Measurements from ENCODE around the gene SLX4IP.
"Not testable (repeated sequence)": the region's sequence is repeated elsewhere in the genome, so short reads cannot be mapped to it uniquely, and the experiment has no call there.

The SLX4IP gene

DNA sequence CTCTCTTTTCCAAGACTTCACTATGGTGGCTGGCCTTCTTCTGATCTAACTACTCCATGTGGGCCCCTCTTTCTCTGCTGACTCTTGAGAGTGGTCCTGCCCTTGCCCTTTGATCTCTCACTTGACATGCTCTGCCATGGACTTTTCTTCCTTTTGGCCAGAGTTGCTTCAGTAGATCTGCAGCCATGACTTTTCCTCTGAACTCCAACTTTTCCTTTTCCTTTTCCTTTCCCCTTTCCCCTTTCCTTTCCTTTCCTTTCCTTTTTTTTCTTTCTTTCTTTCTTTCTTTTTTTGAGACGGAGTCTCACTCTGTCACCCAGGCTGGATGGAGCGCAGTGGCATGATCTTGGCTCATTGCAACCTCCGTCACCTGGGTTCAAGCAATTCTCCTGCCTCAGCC lies 150.2 kb downstream of the SLX4IP start:
- intact Hi-C loops (cut with DNase I; ENCODE audit: low total_unique reads): no loop called here
- DNase-seq: no peak
- H3K27me3 ChIP-seq: no peaks in the 10 kb centered on the region
- no peak overlapping the region for H3K4me3 ChIP-seq
- no peaks in the 10 kb centered on the region for H3K9me3 ChIP-seq
- no peak for TF ChIP-seq CTCF (IDR thresholded peaks at IDR 0.05)
- H3K36me3 ChIP-seq: no peaks in the 10 kb centered on the region
- H3K27ac ChIP-seq: peak overlapping the region in 1 of 2 donors; percentile 5
- H3K4me1 ChIP-seq: peaks cover 0 to 68% (median 10%) of the 10 kb centered on the region in 4 donors

- intact Hi-C loops (cut with DNase I; ENCODE audit: low total_unique reads): no loop called here
- TF ChIP-seq CTCF (IDR thresholded peaks at IDR 0.05): no peak
- DNase-seq: no peak
- no peaks in the 10 kb centered on the region for H3K36me3 ChIP-seq
- H3K4me3 ChIP-seq: no peak overlapping the region
- peak overlapping the region; percentile 8 to 79 for H3K27ac ChIP-seq
- H3K4me1 ChIP-seq: peaks cover 0 to 77% (median 14%) of the 10 kb centered on the region in 4 donors
- H3K27me3 ChIP-seq: no peaks in the 10 kb centered on the region
- no peaks in the 10 kb centered on the region for H3K9me3 ChIP-seq
Measured at GRCh38 chr20:10586296-10586695, 151.2 kb downstream of the SLX4IP start.

- H3K9me3 ChIP-seq; H3K27me3 ChIP-seq; DNase-seq; H3K36me3 ChIP-seq; intact Hi-C loops (cut with DNase I; ENCODE audit: low total_unique reads); H3K4me3 ChIP-seq: not testable (repeated sequence)
- Histone ChIP-seq H3K4me1 (peaks cover 0 to 94% (median 28%) of the 10 kb centered on the region in 4 donors), H3K27ac (peak overlapping the region; percentile 79 to 85)
Measured at GRCh38 chr20:10590446-10590845, 155.3 kb downstream of the SLX4IP start.

DNA sequence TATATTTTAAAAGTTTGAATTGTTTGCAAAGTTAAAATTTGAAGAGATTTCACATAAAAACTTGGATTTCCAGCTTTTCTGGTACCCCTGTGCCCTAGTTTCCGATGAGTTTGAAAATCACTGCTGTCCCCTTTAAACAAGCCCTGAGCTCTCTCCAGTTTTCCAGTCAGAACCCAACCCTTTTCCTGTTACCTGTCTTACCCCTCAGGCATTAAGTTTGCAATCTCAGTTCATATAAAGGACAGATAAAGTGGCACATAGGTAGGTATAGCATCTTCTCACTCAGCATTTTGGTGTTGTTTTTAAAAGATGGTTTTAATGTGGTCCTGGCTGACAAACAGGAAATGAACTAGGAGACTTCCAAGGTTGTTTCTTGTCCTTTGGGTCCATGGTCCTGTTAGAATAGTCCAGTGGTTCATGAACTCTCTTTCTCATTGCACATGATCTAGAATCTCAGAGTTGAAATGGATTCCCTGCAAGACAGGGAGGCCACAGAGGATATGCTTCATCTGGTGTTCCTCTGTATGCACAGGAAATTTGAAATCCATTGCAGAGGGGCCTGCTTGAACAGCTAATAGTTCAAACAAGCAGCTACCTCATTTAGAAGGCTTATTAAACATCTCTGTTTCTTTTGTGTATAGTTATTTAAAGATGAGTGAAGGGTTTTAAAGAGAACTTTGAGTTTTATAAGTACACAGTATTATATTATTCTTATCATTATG lies 156.0 kb downstream of the SLX4IP start:
- Histone ChIP-seq H3K4me3 (no peak overlapping the region), H3K36me3 (no peaks in the 10 kb centered on the region), H3K27me3 (no peaks in the 10 kb centered on the region), H3K4me1 (peaks cover 0 to 94% (median 35%) of the 10 kb centered on the region in 4 donors), H3K9me3 (no peaks in the 10 kb centered on the region), H3K27ac (peak overlapping the region; percentile 79 to 85)
- no peak for DNase-seq
- no peak for TF ChIP-seq CTCF (IDR thresholded peaks at IDR 0.05)
- intact Hi-C loops (cut with DNase I; ENCODE audit: low total_unique reads): no loop called here

- Histone ChIP-seq H3K4me3 (no peak overlapping the region), H3K36me3 (no peaks in the 10 kb centered on the region), H3K27me3 (no peaks in the 10 kb centered on the region), H3K27ac (peak overlapping the region; percentile 79 to 85), H3K9me3 (no peaks in the 10 kb centered on the region), H3K4me1 (peaks cover 0 to 94% (median 41%) of the 10 kb centered on the region in 4 donors)
- intact Hi-C loops (cut with DNase I; ENCODE audit: low total_unique reads): no loop called here
- TF ChIP-seq CTCF (IDR thresholded peaks at IDR 0.05): no peak
- no peak for DNase-seq
Measured at GRCh38 chr20:10591946-10592521, 156.9 kb downstream of the SLX4IP start.

DNA sequence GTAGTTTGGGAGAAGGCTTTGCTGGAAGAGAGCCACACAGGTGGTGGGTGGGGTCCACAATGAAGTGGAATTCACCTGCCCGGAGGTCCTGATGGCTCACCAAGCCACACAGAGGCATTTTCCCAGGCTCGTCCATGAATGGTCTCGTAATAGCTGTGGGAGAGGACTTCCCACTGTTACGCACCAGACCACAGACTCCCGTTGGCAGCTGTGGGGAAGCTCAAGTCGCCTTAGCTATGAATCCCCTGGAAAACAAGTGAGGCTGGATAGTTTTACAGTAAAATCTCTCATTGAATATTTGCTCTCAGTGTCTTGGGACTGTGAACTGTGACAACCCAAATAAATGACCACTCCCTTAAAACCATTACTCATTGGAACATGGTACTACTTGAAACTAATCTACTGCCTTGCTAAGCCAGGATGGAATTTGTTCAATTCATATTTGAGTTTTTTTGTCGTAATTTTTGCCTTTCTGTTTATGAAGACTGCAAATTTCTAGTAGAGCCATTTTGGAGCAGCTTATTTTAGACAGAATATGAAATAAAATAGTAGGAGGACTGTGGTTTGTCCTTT lies 159.3 kb downstream of the SLX4IP start:
- Histone ChIP-seq H3K27me3 (no peaks in the 10 kb centered on the region), H3K36me3 (no peaks in the 10 kb centered on the region), H3K4me1 (peaks cover 0 to 95% (median 41%) of the 10 kb centered on the region in 4 donors), H3K27ac (peak overlapping the region; percentile 79 to 85), H3K9me3 (no peaks in the 10 kb centered on the region), H3K4me3 (no peak overlapping the region)
- intact Hi-C loops (cut with DNase I; ENCODE audit: low total_unique reads): no loop called here
- DNase-seq: no peak
- TF ChIP-seq CTCF (IDR thresholded peaks at IDR 0.05): no peak
